Testis (tissue), 2 donors: Measurements from ENCODE around the gene SMDT1.

Source experiments
- CTCF ChIP-seq, 3 experiments: fragments of 450-650 bp in 2 of 3; fragments of 200-600 bp in 1 of 3; sonication (generic) in 1 of 3; IDR thresholded peaks; one replicate each; pipeline ENCODE4 v1.5.1; 2016 to 2019; ENCODE audit warnings: antibody characterized with exemption in 3 of 3, mild to moderate bottlenecking in 2 of 3, moderate library complexity in 1 of 3
- POLR2A ChIP-seq: fragments of 450-650 bp; IDR thresholded peaks from one replicate; pipeline ENCODE4 v1.6.1; 2017; ENCODE audit warnings: antibody characterized with exemption, mild to moderate bottlenecking, moderate library complexity

- TF ChIP-seq CTCF (IDR thresholded peaks at IDR 0.05) (no peak), POLR2A (no peak)
These were observed 35.2 kb downstream of the SMDT1 start for GRCh38 chr22:42114721-42115120.
